ENCODE measurements around the gene LRRC25. TPM values are rescaled to one million over a fixed set of nuclear protein-coding genes. Genes with fewer than 3 reads are reported as not detected.

Gene LRRC25
- total and polyA plus RNA-seq, 2 of the 4 experiments (the other 2 are of a cell fraction): 0.03 TPM; not detected in 1

GRCh38 chr19:18424890-18425514 lies 27.6 kb upstream of the LRRC25 start:
- Histone ChIP-seq H3K4ac (ENCODE audit: low read depth, low read length) (peak overlapping the region; percentile 86; the same call in 1 of the 2 replicates), H2BK5ac (ENCODE audit: low read depth, low read length, poor library complexity, severe bottlenecking) (no peak overlapping the region), H3K27me3 (ENCODE audit: control insufficient read depth, insufficient read depth, low read length) (no peaks in the 10 kb centered on the region), H4K5ac (ENCODE audit: low read depth, low read length) (no peak overlapping the region), H3K27ac (ENCODE audit: insufficient read depth, low read length) (no peak overlapping the region), H3K14ac (replicated peaks; ENCODE audit: low read depth, low read length) (no peak overlapping the region), H3K9me3 (ENCODE audit: control insufficient read depth, insufficient read depth, low read length) (no peaks in the 10 kb centered on the region), H4K8ac (ENCODE audit: low read depth in 2 of 2, low read length in 2 of 2) (no peak overlapping the region), H2AFZ (replicated peaks; ENCODE audit: low read length, poor library complexity) (no peak overlapping the region), H2AK9ac (replicated peaks; ENCODE audit: low read depth, low read length, poor library complexity) (peak overlapping the region; percentile 81), H2BK120ac (ENCODE audit: low read depth, low read length) (0 out of 2 replicates have a peak overlapping the region, but pooled peaks have one; percentile 40), H2AK5ac (ENCODE audit: low read depth, low read length) (no peak overlapping the region), H3K36me3 (ENCODE audit: control insufficient read depth, insufficient read depth, low read length) (no peaks in the 10 kb centered on the region; the same call in 1 of the 2 replicates), H4K91ac (ENCODE audit: insufficient read depth, low read depth, low read length) (no peak overlapping the region), H3K4me2 (ENCODE audit: low read depth, low read length) (no peak overlapping the region), H4K20me1 (ENCODE audit: insufficient read depth, low read length) (peaks cover 78% of the 10 kb centered on the region), H3K4me3 (ENCODE audit: insufficient read depth, low read depth, low read length) (no peak overlapping the region), H3K9ac (ENCODE audit: low read depth, low read length) (no peak overlapping the region), H2BK20ac (ENCODE audit: low read depth, low read length) (no peak overlapping the region), H2BK15ac (ENCODE audit: low read depth, low read length) (no peak overlapping the region), H3K56ac (ENCODE audit: extremely low read depth, insufficient read depth, low read length) (no peak overlapping the region), H3K79me1 (ENCODE audit: low read depth in 1 of 2, low read length in 2 of 2) (peaks cover 7 to 85% of the 10 kb centered on the region in 2 experiments), H3K23ac (ENCODE audit: low read depth, low read length) (no peak overlapping the region), H3K18ac (ENCODE audit: low read depth, low read length) (no peak overlapping the region), H3K9me1 (ENCODE audit: insufficient read depth, low read length) (peaks cover 15% of the 10 kb centered on the region), H3K4me1 (ENCODE audit: control insufficient read depth, insufficient read depth, low read length) (peaks cover 20% of the 10 kb centered on the region)
- dilution Hi-C loops (cut with HindIII; ENCODE audit: low sequenced_read_pairs, unreplicated experiment): no loop called here
- no peak for TF ChIP-seq MAZ (IDR thresholded peaks at IDR 0.05; ENCODE audit: borderline replicate concordance, low read depth, low read length)
- no peak for TF ChIP-seq CEBPB (IDR thresholded peaks at IDR 0.05; ENCODE audit: low read depth, low read length)
- TF ChIP-seq RCOR1 (IDR thresholded peaks at IDR 0.05; ENCODE audit: insufficient replicate concordance, low read length): no peak
- no peak for TF ChIP-seq CTCF (conservative IDR thresholded peaks at IDR 0.05; ENCODE audit: low read depth, low read length)
- TF ChIP-seq POLR2A (IDR thresholded peaks at IDR 0.05; ENCODE audit: low read depth, low read length): no peak
- no peak for TF ChIP-seq ELK1 (IDR thresholded peaks at IDR 0.05; ENCODE audit: borderline replicate concordance, low read depth, low read length)
- TF ChIP-seq SMC3 (IDR thresholded peaks at IDR 0.05; ENCODE audit: low read depth, low read length): no peak
- TF ChIP-seq RFX5 (IDR thresholded peaks at IDR 0.05; ENCODE audit: low read depth, low read length): no peak
- TF ChIP-seq MAFK (IDR thresholded peaks at IDR 0.05; ENCODE audit: low read depth, low read length): no peak
- DNase-seq (no peak), ATAC-seq (ENCODE audit: low read depth) (no peak)
- intact Hi-C loops (cut with micrococcal nuclease): no loop called here
- 85% methylated on average over 5 of the region's 17 CpGs; no CpG with 5 or more reads in 1 of the 2 experiments for WGBS, 2 experiments (ENCODE audit: extremely low coverage in 2 of 2, insufficient read length in 1 of 2)
- BruUV-seq (replicated peaks): no TSS peak
- in situ Hi-C loops (cut with MboI; ENCODE audit: low sequenced_read_pairs): no loop called here
- ChIA-PET CTCF (no interaction called here), POLR2A (ENCODE audit: unreplicated experiment) (no interaction called here)
